Cardiac fibroblast (primary cell): ENCODE measurements around the gene TJP1.

Experiments
- DNase-seq, 2 donors: peaks; one replicate each; pipeline versions ENCODE4 v3.0.0 to v3.0.0-alpha.2; 2010; ENCODE audit warnings: low read depth in 2 of 2
- H3K4me3 ChIP-seq, 2 donors: replicated peaks in 1 of 2; 1 replicate in 1 of 2; 2 replicates in 1 of 2; pipeline ENCODE4 v1.5.1; 2011; ENCODE audit warnings: low read depth in 2 of 2, low read length in 2 of 2, mild to moderate bottlenecking in 2 of 2, moderate library complexity in 1 of 2
- CTCF ChIP-seq: IDR thresholded peaks from one replicate; pipeline ENCODE4 v1.5.1; 2011; ENCODE audit warnings: low read depth, mild to moderate bottlenecking, low read length, inconsistent platforms

Gene TJP1

GRCh38 chr15:29652595-29652994 lies 169.7 kb downstream of the TJP1 start:
- TF ChIP-seq CTCF, result no peak
- no peak overlapping the region for H3K4me3 ChIP-seq
- DNase-seq, result no peak

GRCh38 chr15:29651476-29652233 lies 170.6 kb downstream of the TJP1 start:
- TF ChIP-seq CTCF, result no peak
- H3K4me3 ChIP-seq, result no peak overlapping the region
- no peak for DNase-seq
